ENCODE measurements around the gene GDPD1.

DNA sequence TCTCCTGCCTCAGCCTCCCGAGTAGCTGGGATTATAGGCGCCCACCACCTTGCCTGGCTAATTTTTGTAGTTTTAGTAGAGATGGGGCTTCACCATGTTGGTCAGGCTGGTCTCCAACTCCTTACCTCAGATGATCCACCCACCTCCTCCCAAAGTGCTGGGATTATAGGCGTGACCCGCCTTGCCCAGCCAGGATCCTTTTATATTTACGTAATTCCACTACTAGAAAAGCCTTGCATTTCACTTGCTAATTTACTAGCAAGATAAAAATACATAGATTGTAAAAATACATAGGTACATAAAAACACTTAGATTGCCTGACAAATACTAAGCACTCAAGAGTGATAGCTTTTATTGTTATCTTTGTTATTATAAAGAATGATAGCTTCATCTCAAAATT, 47.5 kb downstream of the GDPD1 start:
- TF ChIP-seq, protein P1, sequence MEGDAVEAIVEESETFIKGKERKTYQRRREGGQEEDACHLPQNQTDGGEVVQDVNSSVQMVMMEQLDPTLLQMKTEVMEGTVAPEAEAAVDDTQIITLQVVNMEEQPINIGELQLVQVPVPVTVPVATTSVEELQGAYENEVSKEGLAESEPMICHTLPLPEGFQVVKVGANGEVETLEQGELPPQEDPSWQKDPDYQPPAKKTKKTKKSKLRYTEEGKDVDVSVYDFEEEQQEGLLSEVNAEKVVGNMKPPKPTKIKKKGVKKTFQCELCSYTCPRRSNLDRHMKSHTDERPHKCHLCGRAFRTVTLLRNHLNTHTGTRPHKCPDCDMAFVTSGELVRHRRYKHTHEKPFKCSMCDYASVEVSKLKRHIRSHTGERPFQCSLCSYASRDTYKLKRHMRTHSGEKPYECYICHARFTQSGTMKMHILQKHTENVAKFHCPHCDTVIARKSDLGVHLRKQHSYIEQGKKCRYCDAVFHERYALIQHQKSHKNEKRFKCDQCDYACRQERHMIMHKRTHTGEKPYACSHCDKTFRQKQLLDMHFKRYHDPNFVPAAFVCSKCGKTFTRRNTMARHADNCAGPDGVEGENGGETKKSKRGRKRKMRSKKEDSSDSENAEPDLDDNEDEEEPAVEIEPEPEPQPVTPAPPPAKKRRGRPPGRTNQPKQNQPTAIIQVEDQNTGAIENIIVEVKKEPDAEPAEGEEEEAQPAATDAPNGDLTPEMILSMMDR (IDR thresholded peaks at IDR 0.05), result no peak
- TF ChIP-seq, protein P2, sequence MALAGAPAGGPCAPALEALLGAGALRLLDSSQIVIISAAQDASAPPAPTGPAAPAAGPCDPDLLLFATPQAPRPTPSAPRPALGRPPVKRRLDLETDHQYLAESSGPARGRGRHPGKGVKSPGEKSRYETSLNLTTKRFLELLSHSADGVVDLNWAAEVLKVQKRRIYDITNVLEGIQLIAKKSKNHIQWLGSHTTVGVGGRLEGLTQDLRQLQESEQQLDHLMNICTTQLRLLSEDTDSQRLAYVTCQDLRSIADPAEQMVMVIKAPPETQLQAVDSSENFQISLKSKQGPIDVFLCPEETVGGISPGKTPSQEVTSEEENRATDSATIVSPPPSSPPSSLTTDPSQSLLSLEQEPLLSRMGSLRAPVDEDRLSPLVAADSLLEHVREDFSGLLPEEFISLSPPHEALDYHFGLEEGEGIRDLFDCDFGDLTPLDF (CRISPR knock-in tag; IDR thresholded peaks at IDR 0.05), result no peak
- TF ChIP-seq, protein P3, sequence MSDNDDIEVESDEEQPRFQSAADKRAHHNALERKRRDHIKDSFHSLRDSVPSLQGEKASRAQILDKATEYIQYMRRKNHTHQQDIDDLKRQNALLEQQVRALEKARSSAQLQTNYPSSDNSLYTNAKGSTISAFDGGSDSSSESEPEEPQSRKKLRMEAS (CRISPR knock-in tag; IDR thresholded peaks at IDR 0.05), result no peak
- TF ChIP-seq MXD4 (CRISPR knock-in tag; IDR thresholded peaks at IDR 0.05; ENCODE audit: borderline replicate concordance), result no peak
- TF ChIP-seq ETV6 (CRISPR knock-in tag; IDR thresholded peaks at IDR 0.05), result no peak
- TF ChIP-seq FOXP1 (CRISPR knock-in tag; IDR thresholded peaks at IDR 0.05; ENCODE audit: borderline replicate concordance), result no peak
- TF ChIP-seq, protein P4, sequence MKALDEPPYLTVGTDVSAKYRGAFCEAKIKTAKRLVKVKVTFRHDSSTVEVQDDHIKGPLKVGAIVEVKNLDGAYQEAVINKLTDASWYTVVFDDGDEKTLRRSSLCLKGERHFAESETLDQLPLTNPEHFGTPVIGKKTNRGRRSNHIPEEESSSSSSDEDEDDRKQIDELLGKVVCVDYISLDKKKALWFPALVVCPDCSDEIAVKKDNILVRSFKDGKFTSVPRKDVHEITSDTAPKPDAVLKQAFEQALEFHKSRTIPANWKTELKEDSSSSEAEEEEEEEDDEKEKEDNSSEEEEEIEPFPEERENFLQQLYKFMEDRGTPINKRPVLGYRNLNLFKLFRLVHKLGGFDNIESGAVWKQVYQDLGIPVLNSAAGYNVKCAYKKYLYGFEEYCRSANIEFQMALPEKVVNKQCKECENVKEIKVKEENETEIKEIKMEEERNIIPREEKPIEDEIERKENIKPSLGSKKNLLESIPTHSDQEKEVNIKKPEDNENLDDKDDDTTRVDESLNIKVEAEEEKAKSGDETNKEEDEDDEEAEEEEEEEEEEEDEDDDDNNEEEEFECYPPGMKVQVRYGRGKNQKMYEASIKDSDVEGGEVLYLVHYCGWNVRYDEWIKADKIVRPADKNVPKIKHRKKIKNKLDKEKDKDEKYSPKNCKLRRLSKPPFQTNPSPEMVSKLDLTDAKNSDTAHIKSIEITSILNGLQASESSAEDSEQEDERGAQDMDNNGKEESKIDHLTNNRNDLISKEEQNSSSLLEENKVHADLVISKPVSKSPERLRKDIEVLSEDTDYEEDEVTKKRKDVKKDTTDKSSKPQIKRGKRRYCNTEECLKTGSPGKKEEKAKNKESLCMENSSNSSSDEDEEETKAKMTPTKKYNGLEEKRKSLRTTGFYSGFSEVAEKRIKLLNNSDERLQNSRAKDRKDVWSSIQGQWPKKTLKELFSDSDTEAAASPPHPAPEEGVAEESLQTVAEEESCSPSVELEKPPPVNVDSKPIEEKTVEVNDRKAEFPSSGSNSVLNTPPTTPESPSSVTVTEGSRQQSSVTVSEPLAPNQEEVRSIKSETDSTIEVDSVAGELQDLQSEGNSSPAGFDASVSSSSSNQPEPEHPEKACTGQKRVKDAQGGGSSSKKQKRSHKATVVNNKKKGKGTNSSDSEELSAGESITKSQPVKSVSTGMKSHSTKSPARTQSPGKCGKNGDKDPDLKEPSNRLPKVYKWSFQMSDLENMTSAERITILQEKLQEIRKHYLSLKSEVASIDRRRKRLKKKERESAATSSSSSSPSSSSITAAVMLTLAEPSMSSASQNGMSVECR (CRISPR knock-in tag; IDR thresholded peaks at IDR 0.05; ENCODE audit: borderline replicate concordance), result no peak
- TF ChIP-seq, protein P5, sequence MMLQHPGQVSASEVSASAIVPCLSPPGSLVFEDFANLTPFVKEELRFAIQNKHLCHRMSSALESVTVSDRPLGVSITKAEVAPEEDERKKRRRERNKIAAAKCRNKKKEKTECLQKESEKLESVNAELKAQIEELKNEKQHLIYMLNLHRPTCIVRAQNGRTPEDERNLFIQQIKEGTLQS (CRISPR knock-in tag; conservative IDR thresholded peaks at IDR 0.05), result no peak
- TF ChIP-seq, protein P6, sequence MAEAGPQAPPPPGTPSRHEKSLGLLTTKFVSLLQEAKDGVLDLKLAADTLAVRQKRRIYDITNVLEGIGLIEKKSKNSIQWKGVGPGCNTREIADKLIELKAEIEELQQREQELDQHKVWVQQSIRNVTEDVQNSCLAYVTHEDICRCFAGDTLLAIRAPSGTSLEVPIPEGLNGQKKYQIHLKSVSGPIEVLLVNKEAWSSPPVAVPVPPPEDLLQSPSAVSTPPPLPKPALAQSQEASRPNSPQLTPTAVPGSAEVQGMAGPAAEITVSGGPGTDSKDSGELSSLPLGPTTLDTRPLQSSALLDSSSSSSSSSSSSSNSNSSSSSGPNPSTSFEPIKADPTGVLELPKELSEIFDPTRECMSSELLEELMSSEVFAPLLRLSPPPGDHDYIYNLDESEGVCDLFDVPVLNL (CRISPR knock-in tag; IDR thresholded peaks at IDR 0.05; ENCODE audit: borderline replicate concordance, low read depth), result no peak
- TF ChIP-seq SP1 (CRISPR knock-in tag; conservative IDR thresholded peaks at IDR 0.05), result no peak
- TF ChIP-seq FOXK1 (CRISPR knock-in tag; IDR thresholded peaks at IDR 0.05), result no peak
- TF ChIP-seq ESRRA (CRISPR knock-in tag; IDR thresholded peaks at IDR 0.05; ENCODE audit: borderline replicate concordance), result no peak
- TF ChIP-seq JUN (CRISPR knock-in tag; IDR thresholded peaks at IDR 0.05), result no peak
- no peak for TF ChIP-seq JAZF1 (CRISPR knock-in tag; IDR thresholded peaks at IDR 0.05)

Data from WTC11 (cell line).